Measurements from ENCODE around the gene NXPH3. TPM values are rescaled to one million over a fixed set of nuclear protein-coding genes. Genes with fewer than 3 reads are reported as not detected.

The NXPH3 gene
- 1.4 and 1.9 TPM in 2 replicates for total RNA-seq (ENCODE audit: low replicate concordance)

GRCh38 chr17:49575679-49576087, at the start of gene NXPH3:
Gene NXPH3 (plus strand): TSS chr17:49575871. CDS start chr17:49576220, 349 bp downstream.
- peak within 1 kb of the TSS; percentile 73 for H3K4me3 ChIP-seq (ENCODE audit: low read depth, low read length)
- TF ChIP-seq, protein P1, sequence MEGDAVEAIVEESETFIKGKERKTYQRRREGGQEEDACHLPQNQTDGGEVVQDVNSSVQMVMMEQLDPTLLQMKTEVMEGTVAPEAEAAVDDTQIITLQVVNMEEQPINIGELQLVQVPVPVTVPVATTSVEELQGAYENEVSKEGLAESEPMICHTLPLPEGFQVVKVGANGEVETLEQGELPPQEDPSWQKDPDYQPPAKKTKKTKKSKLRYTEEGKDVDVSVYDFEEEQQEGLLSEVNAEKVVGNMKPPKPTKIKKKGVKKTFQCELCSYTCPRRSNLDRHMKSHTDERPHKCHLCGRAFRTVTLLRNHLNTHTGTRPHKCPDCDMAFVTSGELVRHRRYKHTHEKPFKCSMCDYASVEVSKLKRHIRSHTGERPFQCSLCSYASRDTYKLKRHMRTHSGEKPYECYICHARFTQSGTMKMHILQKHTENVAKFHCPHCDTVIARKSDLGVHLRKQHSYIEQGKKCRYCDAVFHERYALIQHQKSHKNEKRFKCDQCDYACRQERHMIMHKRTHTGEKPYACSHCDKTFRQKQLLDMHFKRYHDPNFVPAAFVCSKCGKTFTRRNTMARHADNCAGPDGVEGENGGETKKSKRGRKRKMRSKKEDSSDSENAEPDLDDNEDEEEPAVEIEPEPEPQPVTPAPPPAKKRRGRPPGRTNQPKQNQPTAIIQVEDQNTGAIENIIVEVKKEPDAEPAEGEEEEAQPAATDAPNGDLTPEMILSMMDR (IDR thresholded peaks at IDR 0.05; ENCODE audit: insufficient read depth, low read length), result peak; percentile 47
- peak; percentile 35 for DNase-seq (ENCODE audit: low read depth)

GRCh38 chr17:49527927-49528651, 47.6 kb upstream of the NXPH3 start:
- TF ChIP-seq, protein P1 (IDR thresholded peaks at IDR 0.05; ENCODE audit: insufficient read depth, low read length), result no peak
- no peak for DNase-seq (ENCODE audit: low read depth)
- no peak overlapping the region for H3K4me3 ChIP-seq (ENCODE audit: low read depth, low read length)

DNA sequence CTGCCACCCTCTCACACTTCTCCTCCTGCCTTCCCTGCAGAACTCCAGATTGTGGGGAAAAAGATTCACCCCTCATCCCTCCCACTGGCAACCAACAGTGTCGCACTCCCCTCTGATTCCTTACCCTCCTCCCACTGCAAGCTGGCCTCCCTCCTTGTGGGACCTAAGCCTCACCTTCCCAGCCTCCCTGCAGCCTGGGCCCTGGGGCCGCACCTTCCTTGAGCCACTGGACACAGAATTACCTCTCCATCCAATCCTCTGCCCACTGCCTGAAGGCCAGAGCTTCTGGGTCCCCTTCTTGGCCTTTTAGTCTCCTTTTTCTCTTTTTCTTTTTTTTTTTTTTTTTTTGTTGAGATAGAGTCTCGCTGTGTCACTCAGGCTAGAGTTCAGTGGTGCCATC, 46.7 kb upstream of the NXPH3 start:
- TF ChIP-seq, protein P1 (IDR thresholded peaks at IDR 0.05; ENCODE audit: insufficient read depth, low read length), result no peak
- H3K4me3 ChIP-seq (ENCODE audit: low read depth, low read length), result no peak overlapping the region
- no peak for DNase-seq (ENCODE audit: low read depth)

- no peak overlapping the region for H3K4me3 ChIP-seq (ENCODE audit: low read depth, low read length)
- TF ChIP-seq, protein P1 (IDR thresholded peaks at IDR 0.05; ENCODE audit: insufficient read depth, low read length), result no peak
- no peak for DNase-seq (ENCODE audit: low read depth)
Measured at GRCh38 chr17:49530118-49530517, 45.6 kb upstream of the NXPH3 start.

DNA sequence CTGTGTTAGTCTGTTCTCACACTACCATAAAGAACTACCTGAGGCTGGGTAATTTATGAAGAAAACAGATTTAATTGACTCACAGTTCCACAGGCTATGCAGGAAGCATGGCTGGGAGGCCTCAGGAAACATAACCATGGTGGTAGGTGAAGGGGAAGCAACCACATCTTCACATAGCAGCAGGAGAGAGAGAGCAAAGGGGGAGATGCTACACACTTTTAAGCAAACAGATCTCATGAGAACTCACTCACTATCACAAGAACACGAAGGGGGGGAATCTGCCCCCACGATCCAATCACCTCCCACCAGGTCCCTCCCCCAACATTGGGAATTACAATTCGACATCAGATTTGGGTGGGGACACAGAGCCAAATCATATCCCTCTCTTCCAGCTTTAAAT, 31.8 kb upstream of the NXPH3 start:
- TF ChIP-seq, protein P1 (IDR thresholded peaks at IDR 0.05; ENCODE audit: insufficient read depth, low read length), result no peak
- no peak overlapping the region for H3K4me3 ChIP-seq (ENCODE audit: low read depth, low read length)
- DNase-seq (ENCODE audit: low read depth), result no peak

DNA sequence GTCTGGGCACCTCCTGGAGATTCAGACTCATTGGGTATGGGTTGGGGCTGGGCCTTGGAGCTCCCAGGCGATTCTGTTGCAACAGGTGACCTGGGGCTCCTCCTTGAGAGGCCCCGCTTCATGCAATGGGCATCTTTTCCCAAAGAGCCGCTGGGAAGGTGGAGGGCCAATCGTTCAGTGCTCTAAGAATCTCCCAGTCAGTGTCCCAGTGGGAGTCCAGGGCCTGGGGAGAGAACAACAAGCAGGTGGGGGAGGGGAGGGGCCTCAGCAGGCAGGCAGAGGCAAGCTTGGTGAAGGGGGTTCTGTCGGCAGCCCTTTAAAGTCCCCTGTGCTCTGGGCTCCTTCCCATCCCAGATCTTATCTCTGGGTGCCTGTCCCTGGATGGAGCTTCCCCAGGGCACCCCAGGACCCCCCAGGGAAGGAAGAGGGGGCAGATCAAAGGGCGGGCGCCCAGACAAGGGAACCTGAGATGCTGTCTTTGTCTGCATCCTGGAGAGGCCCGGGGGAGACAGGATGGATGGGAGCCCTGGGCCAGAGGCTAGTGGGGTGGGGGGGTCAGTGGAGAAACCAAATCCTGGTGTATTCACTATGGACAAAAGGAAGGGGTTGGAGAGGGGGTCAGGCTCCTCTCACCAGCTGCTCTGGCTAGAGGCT, 30.5 kb upstream of the NXPH3 start:
- TF ChIP-seq, protein P1 (IDR thresholded peaks at IDR 0.05; ENCODE audit: insufficient read depth, low read length), result no peak
- H3K4me3 ChIP-seq (ENCODE audit: low read depth, low read length), result no peak overlapping the region
- no peak for DNase-seq (ENCODE audit: low read depth)

All from fibroblast of the aortic adventitia (primary cell).